Measurements from ENCODE around the gene WNK1. TPM values are rescaled to one million over a fixed set of nuclear protein-coding genes. Genes with fewer than 3 reads are reported as not detected.
"Not testable (repeated sequence)": the region's sequence is repeated elsewhere in the genome, so short reads cannot be mapped to it uniquely, and the experiment has no call there.

The WNK1 gene
- total RNA-seq = 146 and 157 TPM in 2 replicates

GRCh38 chr12:751999-752694 is at the start of gene WNK1:
WNK1 (plus strand) TSS chr12:752579; CDS start chr12:753566, 987 bp downstream.
- no peaks in the 10 kb centered on the region for H3K9me3 Mint-ChIP-seq
- peak; percentile 95 for DNase-seq (ENCODE audit: low spot score)
- intact Hi-C loops (cut with micrococcal nuclease) = loop anchor here (1.0 to 10.0 kb wide), 11 partner anchors 9 to 943 kb away; partner anchors contain the start of genes ADIPOR2, KDM5A and RAD52
- peak within 1 kb of the TSS; percentile 96 for H3K4me3 Mint-ChIP-seq (ENCODE audit: low read depth)
- H3K4me1 Mint-ChIP-seq (ENCODE audit: low read depth) = peaks cover 35% of the 10 kb centered on the region
- H3K36me3 Mint-ChIP-seq (ENCODE audit: low read depth) = peaks cover 36% of the 10 kb centered on the region
- no peaks in the 10 kb centered on the region for H3K27me3 Mint-ChIP-seq (ENCODE audit: low read depth)
- peak within 1 kb of the TSS; percentile 87 for H3K27ac Mint-ChIP-seq

GRCh38 chr12:704516-705242 is 47.7 kb upstream of the WNK1 start:
- Mint-ChIP-seq H3K4me1 (ENCODE audit: low read depth) (peaks cover 13% of the 10 kb centered on the region), H3K9me3 (peaks cover 15% of the 10 kb centered on the region), H3K27me3 (ENCODE audit: low read depth) (no peaks in the 10 kb centered on the region), H3K4me3 (ENCODE audit: low read depth) (no peak overlapping the region), H3K27ac (no peak overlapping the region), H3K36me3 (ENCODE audit: low read depth) (no peaks in the 10 kb centered on the region)
- DNase-seq (ENCODE audit: low spot score) = no peak
- intact Hi-C loops (cut with micrococcal nuclease) = no loop called here

- H3K9me3 Mint-ChIP-seq; H3K36me3 Mint-ChIP-seq (ENCODE audit: low read depth); H3K27ac Mint-ChIP-seq; DNase-seq (ENCODE audit: low spot score); intact Hi-C loops (cut with micrococcal nuclease); H3K27me3 Mint-ChIP-seq (ENCODE audit: low read depth); H3K4me3 Mint-ChIP-seq (ENCODE audit: low read depth): not testable (repeated sequence)
- H3K4me1 Mint-ChIP-seq (ENCODE audit: low read depth) = peaks cover 23% of the 10 kb centered on the region
Measured at GRCh38 chr12:708084-708483, 44.3 kb upstream of the WNK1 start.

- Mint-ChIP-seq H3K27me3 (ENCODE audit: low read depth) (no peaks in the 10 kb centered on the region), H3K4me3 (ENCODE audit: low read depth) (no peak overlapping the region), H3K4me1 (ENCODE audit: low read depth) (peaks cover 26% of the 10 kb centered on the region), H3K27ac (no peak overlapping the region), H3K36me3 (ENCODE audit: low read depth) (no peaks in the 10 kb centered on the region), H3K9me3 (peaks cover 4% of the 10 kb centered on the region)
- intact Hi-C loops (cut with micrococcal nuclease) = no loop called here
- DNase-seq (ENCODE audit: low spot score) = no peak
Measured at GRCh38 chr12:709455-710020, 42.8 kb upstream of the WNK1 start.

- intact Hi-C loops (cut with micrococcal nuclease) = loop anchor here (2.0 kb wide), 1 partner anchor 38 kb away; no protein-coding TSS in a partner anchor
- H3K4me3 Mint-ChIP-seq (ENCODE audit: low read depth) = no peak overlapping the region
Measured at GRCh38 chr12:712172-712863, 40.1 kb upstream of the WNK1 start.

GRCh38 chr12:713281-713875 is 39.0 kb upstream of the WNK1 start:
- no peak for DNase-seq (ENCODE audit: low spot score)
- Mint-ChIP-seq H3K4me3 (ENCODE audit: low read depth) (no peak overlapping the region), H3K36me3 (ENCODE audit: low read depth) (no peaks in the 10 kb centered on the region), H3K9me3 (peaks cover 3% of the 10 kb centered on the region), H3K27ac (peak overlapping the region; percentile 81), H3K4me1 (ENCODE audit: low read depth) (peaks cover 29% of the 10 kb centered on the region), H3K27me3 (ENCODE audit: low read depth) (no peaks in the 10 kb centered on the region)
- intact Hi-C loops (cut with micrococcal nuclease) = loop anchor here (1.0 to 2.0 kb wide), 3 partner anchors 28 to 39 kb away; no protein-coding TSS in a partner anchor

More at GRCh38 chr12:712172-712863, 40.1 kb upstream of the WNK1 start:
- Mint-ChIP-seq H3K4me1 (ENCODE audit: low read depth) (peaks cover 29% of the 10 kb centered on the region), H3K9me3 (peaks cover 4% of the 10 kb centered on the region), H3K27ac (peak overlapping the region; percentile 70), H3K27me3 (ENCODE audit: low read depth) (no peaks in the 10 kb centered on the region), H3K36me3 (ENCODE audit: low read depth) (no peaks in the 10 kb centered on the region)
- no peak for DNase-seq (ENCODE audit: low spot score)

GRCh38 chr12:716506-716905 is 35.9 kb upstream of the WNK1 start:
- peak overlapping the region; percentile 67 for H3K27ac Mint-ChIP-seq
- no peak for DNase-seq (ENCODE audit: low spot score)

GRCh38 chr12:718756-719102 is 33.6 kb upstream of the WNK1 start:
- Mint-ChIP-seq H3K9me3 (no peaks in the 10 kb centered on the region), H3K27ac (peak overlapping the region; percentile 73), H3K4me3 (ENCODE audit: low read depth) (peak overlapping the region; percentile 3), H3K27me3 (ENCODE audit: low read depth) (no peaks in the 10 kb centered on the region), H3K4me1 (ENCODE audit: low read depth) (peaks cover 37% of the 10 kb centered on the region), H3K36me3 (ENCODE audit: low read depth) (no peaks in the 10 kb centered on the region)
- no peak for DNase-seq (ENCODE audit: low spot score)
- intact Hi-C loops (cut with micrococcal nuclease) = no loop called here

More at GRCh38 chr12:716506-716905, 35.9 kb upstream of the WNK1 start:
- H3K9me3 Mint-ChIP-seq = no peaks in the 10 kb centered on the region
- H3K4me3 Mint-ChIP-seq (ENCODE audit: low read depth) = no peak overlapping the region
- intact Hi-C loops (cut with micrococcal nuclease) = loop anchor here (1.0 kb wide), 2 partner anchors 27 to 79 kb away; no protein-coding TSS in a partner anchor
- H3K36me3 Mint-ChIP-seq (ENCODE audit: low read depth) = no peaks in the 10 kb centered on the region
- H3K4me1 Mint-ChIP-seq (ENCODE audit: low read depth) = peaks cover 45% of the 10 kb centered on the region
- H3K27me3 Mint-ChIP-seq (ENCODE audit: low read depth) = no peaks in the 10 kb centered on the region

- Mint-ChIP-seq H3K27me3 (ENCODE audit: low read depth) (no peaks in the 10 kb centered on the region), H3K4me1 (ENCODE audit: low read depth) (peaks cover 43% of the 10 kb centered on the region), H3K9me3 (no peaks in the 10 kb centered on the region), H3K27ac (no peak overlapping the region), H3K36me3 (ENCODE audit: low read depth) (no peaks in the 10 kb centered on the region), H3K4me3 (ENCODE audit: low read depth) (no peak overlapping the region)
- no peak for DNase-seq (ENCODE audit: low spot score)
- intact Hi-C loops (cut with micrococcal nuclease) = no loop called here
Measured at GRCh38 chr12:720231-720941, 32.0 kb upstream of the WNK1 start.

- Mint-ChIP-seq H3K27me3 (ENCODE audit: low read depth) (no peaks in the 10 kb centered on the region), H3K4me1 (ENCODE audit: low read depth) (peaks cover 51% of the 10 kb centered on the region), H3K27ac (peak overlapping the region; percentile 47), H3K4me3 (ENCODE audit: low read depth) (no peak overlapping the region), H3K36me3 (ENCODE audit: low read depth) (no peaks in the 10 kb centered on the region), H3K9me3 (no peaks in the 10 kb centered on the region)
- DNase-seq (ENCODE audit: low spot score) = no peak
- intact Hi-C loops (cut with micrococcal nuclease) = no loop called here
Measured at GRCh38 chr12:724194-724855, 28.1 kb upstream of the WNK1 start.

- Mint-ChIP-seq H3K4me3 (ENCODE audit: low read depth) (no peak overlapping the region), H3K27me3 (ENCODE audit: low read depth) (no peaks in the 10 kb centered on the region), H3K9me3 (no peaks in the 10 kb centered on the region), H3K27ac (no peak overlapping the region), H3K36me3 (ENCODE audit: low read depth) (no peaks in the 10 kb centered on the region), H3K4me1 (ENCODE audit: low read depth) (peaks cover 53% of the 10 kb centered on the region)
- intact Hi-C loops (cut with micrococcal nuclease) = no loop called here
- no peak for DNase-seq (ENCODE audit: low spot score)
Measured at GRCh38 chr12:725076-725475, 27.3 kb upstream of the WNK1 start.

Measured in activated T-helper 2 cell treated with anti-CD3 and anti-CD28 coated beads, Interferon-gamma antibody, Interleukin-2, Interleukin-4, amounts not matched to agents 10 μg/mL and 5 μg/mL and 100 μg/mL, durations not matched to agents 14 hours and 24 hours and 36 hours (primary cell).